HepG2 (cell line): ENCODE data around the gene SLC39A10. TPM values are rescaled to one million over a fixed set of nuclear protein-coding genes. Genes with fewer than 3 reads are reported as not detected.

Experiments used
- ARNTL ChIP-seq: sonication (generic); formaldehyde crosslinking; IDR thresholded peaks from 2 replicates; pipeline ENCODE4 v1.4.0; 2020; ENCODE audit warnings: mild to moderate bottlenecking, missing genetic modification reagents
- CBX1 ChIP-seq: IDR thresholded peaks from one replicate; pipeline ENCODE4 v1.6.1; 2016; ENCODE audit warnings: antibody characterized with exemption, low read depth
- DNMT1 ChIP-seq: sonication (generic); formaldehyde crosslinking; IDR thresholded peaks from 2 replicates; pipeline ENCODE4 v1.5.1; 2020; ENCODE audit warnings: mild to moderate bottlenecking, missing genetic modification reagents
- GZF1 ChIP-seq: sonication (generic); formaldehyde crosslinking; IDR thresholded peaks from 2 replicates; pipeline ENCODE4 v1.5.1; 2020; ENCODE audit warnings: mild to moderate bottlenecking, missing genetic modification reagents
- KDM4B ChIP-seq: sonication (generic); formaldehyde crosslinking; IDR thresholded peaks from 2 replicates; pipeline ENCODE4 v1.4.0; 2020; ENCODE audit warnings: missing genetic modification reagents
- NFE2L2 ChIP-seq: fragments of 150-350 bp; IDR thresholded peaks from 2 replicates; pipeline ENCODE4 v1.6.1; 2014; ENCODE audit warnings: low read length
- NR1H2 ChIP-seq: sonication (generic); formaldehyde crosslinking; IDR thresholded peaks from 2 replicates; pipeline ENCODE4 v1.8.1; 2022; ENCODE audit warnings: low read depth, missing genetic modification reagents, borderline replicate concordance
- NR2F2 ChIP-seq: IDR thresholded peaks from 2 replicates; pipeline ENCODE4 v1.6.1; 2012; ENCODE audit warnings: low read depth, inconsistent platforms, borderline replicate concordance
- PCBP2 ChIP-seq: fragments of 200-400 bp; formaldehyde crosslinking; optimal IDR thresholded peaks from 2 replicates; pipeline ENCODE3; 2018; ENCODE audit warnings: low read length, low read depth; ENCODE audit not compliant: poor library complexity, severe bottlenecking
- RBAK ChIP-seq: sonication (generic); formaldehyde crosslinking; IDR thresholded peaks from 2 replicates; pipeline ENCODE4 v1.5.1; 2020; ENCODE audit warnings: mild to moderate bottlenecking, missing genetic modification reagents
- SIX1 ChIP-seq: sonication (generic); formaldehyde crosslinking; IDR thresholded peaks from 2 replicates; pipeline ENCODE4 v1.4.0; 2020; ENCODE audit warnings: missing genetic modification reagents, borderline replicate concordance
- YEATS4 ChIP-seq: sonication (generic); formaldehyde crosslinking; IDR thresholded peaks from 2 replicates; pipeline ENCODE4 v1.4.0; 2020; ENCODE audit warnings: missing genetic modification reagents, borderline replicate concordance
- ZFX ChIP-seq: sonication (generic); formaldehyde crosslinking; IDR thresholded peaks from 2 replicates; pipeline ENCODE4 v1.4.0; 2020; ENCODE audit warnings: mild to moderate bottlenecking, low read depth, missing genetic modification reagents, moderate library complexity
- ZNF468 ChIP-seq: sonication (generic); formaldehyde crosslinking; IDR thresholded peaks from 2 replicates; pipeline ENCODE4 v1.8.0; 2022; ENCODE audit warnings: mild to moderate bottlenecking, moderate library complexity, missing genetic modification reagents
- ZNF589 ChIP-seq: sonication (generic); formaldehyde crosslinking; conservative IDR thresholded peaks from 2 replicates; pipeline ENCODE4 v1.8.0; 2022; ENCODE audit warnings: mild to moderate bottlenecking, moderate library complexity, missing genetic modification reagents
- ZNF746 ChIP-seq: sonication (generic); formaldehyde crosslinking; IDR thresholded peaks from 2 replicates; pipeline ENCODE4 v1.8.0; 2022; ENCODE audit warnings: mild to moderate bottlenecking, missing genetic modification reagents
- ZNF75D ChIP-seq: sonication (generic); formaldehyde crosslinking; IDR thresholded peaks from 2 replicates; pipeline ENCODE4 v1.8.1; 2023; ENCODE audit warnings: missing genetic modification reagents, mild to moderate bottlenecking, borderline replicate concordance
- ZNF891 ChIP-seq: sonication (generic); formaldehyde crosslinking; IDR thresholded peaks from 2 replicates; pipeline ENCODE4 v1.5.0; 2020; ENCODE audit warnings: mild to moderate bottlenecking, missing genetic modification reagents
- polyA plus RNA-seq, 8 experiments: library from polyadenylated mRNA; depleted of rRNA in 3 of 8; stranded (reverse) in 7 of 8; unstranded in 1 of 8; fragments of >200 nt; fragmentation: Illumina TruSeq in 4 of 8; extraction: Trizol in 4 of 8; gene quantifications; 2 replicates each; pipeline versions ENCODE4 v1.2.1 to v1.2.3, GENCODE V29; 2011 to 2016; ENCODE audit warnings: low read depth in 4 of 8, missing spikeins in 1 of 8, mixed read lengths in 1 of 8; ENCODE audit not compliant: insufficient read depth in 1 of 8
- total RNA-seq, 5 experiments: library from RNA; depleted of rRNA; stranded (reverse); fragments of >200 nt; fragmentation: Illumina TruSeq; extraction: Trizol; gene quantifications; 2 replicates each; pipeline ENCODE4 v1.2.3, GENCODE V29; 2016; ENCODE audit warnings: low read depth in 1 of 5
- TF ChIP-seq, protein P1 (sequence below): sonication (generic); formaldehyde crosslinking; IDR thresholded peaks from 2 replicates; pipeline ENCODE4 v1.4.0; 2020; ENCODE audit warnings: missing genetic modification reagents
- TF ChIP-seq, protein P2 (sequence below): sonication (generic); formaldehyde crosslinking; IDR thresholded peaks from 2 replicates; pipeline ENCODE4; 2020; ENCODE audit warnings: missing genetic modification reagents, mild to moderate bottlenecking, borderline replicate concordance
- TF ChIP-seq, protein P3 (sequence below): sonication (generic); formaldehyde crosslinking; IDR thresholded peaks from 2 replicates; pipeline ENCODE4 v1.8.1; 2023; ENCODE audit warnings: missing genetic modification reagents, mild to moderate bottlenecking, borderline replicate concordance
- TF ChIP-seq, protein P4 (sequence below): fragments of 450-650 bp; IDR thresholded peaks from 2 replicates; pipeline ENCODE4 v1.6.1; 2016

SLC39A10 gene
- total and polyA plus RNA-seq, 2 of the 13 experiments (the other 11 are each of a cell fraction or from before 2014, with no cell fraction given): 13.2 to 21.0 TPM

DNA sequence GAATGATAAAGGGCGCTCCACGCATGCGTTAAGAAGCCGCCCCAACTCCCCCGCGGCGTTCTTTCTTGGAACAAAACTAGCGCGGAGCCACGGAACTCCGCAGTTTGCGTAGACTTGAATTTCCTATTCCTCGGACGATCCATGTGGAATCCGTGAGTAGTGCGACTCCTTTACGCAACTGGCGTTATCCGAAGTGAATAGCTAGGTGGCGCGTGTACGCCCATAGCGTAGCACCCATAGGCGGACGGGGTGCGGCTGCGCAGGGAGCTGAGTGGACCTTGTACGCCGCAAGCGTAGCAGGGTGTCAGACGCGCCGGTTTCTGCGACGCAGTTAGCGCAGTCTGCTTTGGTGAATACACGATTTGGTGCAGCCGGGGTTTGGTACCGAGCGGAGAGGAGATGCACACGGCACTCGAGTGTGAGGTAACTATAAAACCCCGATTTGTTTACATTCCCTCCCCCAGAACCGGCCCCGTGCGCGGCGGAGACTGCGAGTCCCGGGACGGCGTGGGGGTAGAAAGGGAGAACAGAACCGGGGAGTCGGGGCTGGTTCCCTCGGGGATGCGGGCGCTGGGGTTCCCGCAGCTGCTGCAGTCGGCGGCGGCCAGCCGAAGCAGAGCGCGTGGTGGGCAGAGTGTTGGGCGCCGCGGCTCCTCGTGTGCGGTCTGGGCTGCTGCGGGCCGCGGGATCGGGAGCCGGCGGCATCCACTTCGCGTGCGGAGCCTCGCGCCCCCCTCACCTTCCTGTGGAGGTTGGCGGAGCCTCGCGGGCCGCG lies at the start of gene SLC39A10 (continued):
- TF ChIP-seq, protein P1, sequence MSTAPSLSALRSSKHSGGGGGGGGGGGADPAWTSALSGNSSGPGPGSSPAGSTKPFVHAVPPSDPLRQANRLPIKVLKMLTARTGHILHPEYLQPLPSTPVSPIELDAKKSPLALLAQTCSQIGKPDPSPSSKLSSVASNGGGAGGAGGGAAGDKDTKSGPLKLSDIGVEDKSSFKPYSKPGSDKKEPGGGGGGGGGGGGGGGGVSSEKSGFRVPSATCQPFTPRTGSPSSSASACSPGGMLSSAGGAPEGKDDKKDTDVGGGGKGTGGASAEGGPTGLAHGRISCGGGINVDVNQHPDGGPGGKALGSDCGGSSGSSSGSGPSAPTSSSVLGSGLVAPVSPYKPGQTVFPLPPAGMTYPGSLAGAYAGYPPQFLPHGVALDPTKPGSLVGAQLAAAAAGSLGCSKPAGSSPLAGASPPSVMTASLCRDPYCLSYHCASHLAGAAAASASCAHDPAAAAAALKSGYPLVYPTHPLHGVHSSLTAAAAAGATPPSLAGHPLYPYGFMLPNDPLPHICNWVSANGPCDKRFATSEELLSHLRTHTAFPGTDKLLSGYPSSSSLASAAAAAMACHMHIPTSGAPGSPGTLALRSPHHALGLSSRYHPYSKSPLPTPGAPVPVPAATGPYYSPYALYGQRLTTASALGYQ: no peak; the same call in 1 of the 2 replicates
- no peak; the same call in 1 of the 2 replicates for TF ChIP-seq ZFX (CRISPR knock-in tag)
- TF ChIP-seq PCBP2: no peak
- TF ChIP-seq RBAK: peak; percentile 60; the same call in 1 of the 2 replicates
- TF ChIP-seq DNMT1: no peak
- no peak for TF ChIP-seq GZF1 (CRISPR knock-in tag)
- TF ChIP-seq ZNF468: no peak
- TF ChIP-seq, protein P2, sequence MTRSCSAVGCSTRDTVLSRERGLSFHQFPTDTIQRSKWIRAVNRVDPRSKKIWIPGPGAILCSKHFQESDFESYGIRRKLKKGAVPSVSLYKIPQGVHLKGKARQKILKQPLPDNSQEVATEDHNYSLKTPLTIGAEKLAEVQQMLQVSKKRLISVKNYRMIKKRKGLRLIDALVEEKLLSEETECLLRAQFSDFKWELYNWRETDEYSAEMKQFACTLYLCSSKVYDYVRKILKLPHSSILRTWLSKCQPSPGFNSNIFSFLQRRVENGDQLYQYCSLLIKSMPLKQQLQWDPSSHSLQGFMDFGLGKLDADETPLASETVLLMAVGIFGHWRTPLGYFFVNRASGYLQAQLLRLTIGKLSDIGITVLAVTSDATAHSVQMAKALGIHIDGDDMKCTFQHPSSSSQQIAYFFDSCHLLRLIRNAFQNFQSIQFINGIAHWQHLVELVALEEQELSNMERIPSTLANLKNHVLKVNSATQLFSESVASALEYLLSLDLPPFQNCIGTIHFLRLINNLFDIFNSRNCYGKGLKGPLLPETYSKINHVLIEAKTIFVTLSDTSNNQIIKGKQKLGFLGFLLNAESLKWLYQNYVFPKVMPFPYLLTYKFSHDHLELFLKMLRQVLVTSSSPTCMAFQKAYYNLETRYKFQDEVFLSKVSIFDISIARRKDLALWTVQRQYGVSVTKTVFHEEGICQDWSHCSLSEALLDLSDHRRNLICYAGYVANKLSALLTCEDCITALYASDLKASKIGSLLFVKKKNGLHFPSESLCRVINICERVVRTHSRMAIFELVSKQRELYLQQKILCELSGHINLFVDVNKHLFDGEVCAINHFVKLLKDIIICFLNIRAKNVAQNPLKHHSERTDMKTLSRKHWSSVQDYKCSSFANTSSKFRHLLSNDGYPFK (CRISPR knock-in tag): peak; percentile 80; the same call in 1 of the 2 replicates
- TF ChIP-seq NFE2L2: no peak
- peak; percentile 88 for TF ChIP-seq NR1H2 (CRISPR knock-in tag)
- TF ChIP-seq ZNF891: no peak
- TF ChIP-seq, protein P3, sequence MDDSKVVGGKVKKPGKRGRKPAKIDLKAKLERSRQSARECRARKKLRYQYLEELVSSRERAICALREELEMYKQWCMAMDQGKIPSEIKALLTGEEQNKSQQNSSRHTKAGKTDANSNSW (CRISPR knock-in tag): 0 out of 2 replicates have a peak, but pooled peaks have one; percentile 35
- TF ChIP-seq YEATS4: 0 out of 2 replicates have a peak, but pooled peaks have one; percentile 76
- no peak for TF ChIP-seq ZNF589 (CRISPR knock-in tag)
- TF ChIP-seq CBX1: no peak
- no peak for TF ChIP-seq NR2F2
- no peak for TF ChIP-seq KDM4B (CRISPR knock-in tag)
- TF ChIP-seq, protein P4, sequence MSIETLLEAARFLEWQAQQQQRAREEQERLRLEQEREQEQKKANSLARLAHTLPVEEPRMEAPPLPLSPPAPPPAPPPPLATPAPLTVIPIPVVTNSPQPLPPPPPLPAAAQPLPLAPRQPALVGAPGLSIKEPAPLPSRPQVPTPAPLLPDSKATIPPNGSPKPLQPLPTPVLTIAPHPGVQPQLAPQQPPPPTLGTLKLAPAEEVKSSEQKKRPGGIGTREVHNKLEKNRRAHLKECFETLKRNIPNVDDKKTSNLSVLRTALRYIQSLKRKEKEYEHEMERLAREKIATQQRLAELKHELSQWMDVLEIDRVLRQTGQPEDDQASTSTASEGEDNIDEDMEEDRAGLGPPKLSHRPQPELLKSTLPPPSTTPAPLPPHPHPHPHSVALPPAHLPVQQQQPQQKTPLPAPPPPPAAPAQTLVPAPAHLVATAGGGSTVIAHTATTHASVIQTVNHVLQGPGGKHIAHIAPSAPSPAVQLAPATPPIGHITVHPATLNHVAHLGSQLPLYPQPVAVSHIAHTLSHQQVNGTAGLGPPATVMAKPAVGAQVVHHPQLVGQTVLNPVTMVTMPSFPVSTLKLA: 0 out of 2 replicates have a peak, but pooled peaks have one; percentile 3
- no peak; the same call in 1 of the 2 replicates for TF ChIP-seq ARNTL (CRISPR knock-in tag)
- no peak; the same call in 1 of the 2 replicates for TF ChIP-seq ZNF746 (CRISPR knock-in tag)
- no peak for TF ChIP-seq SIX1 (CRISPR knock-in tag)
- TF ChIP-seq ZNF75D (CRISPR knock-in tag): no peak
